ENCODE results near the gene TTLL4.
"Not testable (repeated sequence)": the region's sequence is repeated elsewhere in the genome, so short reads cannot be mapped to it uniquely, and the experiment has no call there.

Gene TTLL4, protein sequence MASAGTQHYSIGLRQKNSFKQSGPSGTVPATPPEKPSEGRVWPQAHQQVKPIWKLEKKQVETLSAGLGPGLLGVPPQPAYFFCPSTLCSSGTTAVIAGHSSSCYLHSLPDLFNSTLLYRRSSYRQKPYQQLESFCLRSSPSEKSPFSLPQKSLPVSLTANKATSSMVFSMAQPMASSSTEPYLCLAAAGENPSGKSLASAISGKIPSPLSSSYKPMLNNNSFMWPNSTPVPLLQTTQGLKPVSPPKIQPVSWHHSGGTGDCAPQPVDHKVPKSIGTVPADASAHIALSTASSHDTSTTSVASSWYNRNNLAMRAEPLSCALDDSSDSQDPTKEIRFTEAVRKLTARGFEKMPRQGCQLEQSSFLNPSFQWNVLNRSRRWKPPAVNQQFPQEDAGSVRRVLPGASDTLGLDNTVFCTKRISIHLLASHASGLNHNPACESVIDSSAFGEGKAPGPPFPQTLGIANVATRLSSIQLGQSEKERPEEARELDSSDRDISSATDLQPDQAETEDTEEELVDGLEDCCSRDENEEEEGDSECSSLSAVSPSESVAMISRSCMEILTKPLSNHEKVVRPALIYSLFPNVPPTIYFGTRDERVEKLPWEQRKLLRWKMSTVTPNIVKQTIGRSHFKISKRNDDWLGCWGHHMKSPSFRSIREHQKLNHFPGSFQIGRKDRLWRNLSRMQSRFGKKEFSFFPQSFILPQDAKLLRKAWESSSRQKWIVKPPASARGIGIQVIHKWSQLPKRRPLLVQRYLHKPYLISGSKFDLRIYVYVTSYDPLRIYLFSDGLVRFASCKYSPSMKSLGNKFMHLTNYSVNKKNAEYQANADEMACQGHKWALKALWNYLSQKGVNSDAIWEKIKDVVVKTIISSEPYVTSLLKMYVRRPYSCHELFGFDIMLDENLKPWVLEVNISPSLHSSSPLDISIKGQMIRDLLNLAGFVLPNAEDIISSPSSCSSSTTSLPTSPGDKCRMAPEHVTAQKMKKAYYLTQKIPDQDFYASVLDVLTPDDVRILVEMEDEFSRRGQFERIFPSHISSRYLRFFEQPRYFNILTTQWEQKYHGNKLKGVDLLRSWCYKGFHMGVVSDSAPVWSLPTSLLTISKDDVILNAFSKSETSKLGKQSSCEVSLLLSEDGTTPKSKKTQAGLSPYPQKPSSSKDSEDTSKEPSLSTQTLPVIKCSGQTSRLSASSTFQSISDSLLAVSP

DNA sequence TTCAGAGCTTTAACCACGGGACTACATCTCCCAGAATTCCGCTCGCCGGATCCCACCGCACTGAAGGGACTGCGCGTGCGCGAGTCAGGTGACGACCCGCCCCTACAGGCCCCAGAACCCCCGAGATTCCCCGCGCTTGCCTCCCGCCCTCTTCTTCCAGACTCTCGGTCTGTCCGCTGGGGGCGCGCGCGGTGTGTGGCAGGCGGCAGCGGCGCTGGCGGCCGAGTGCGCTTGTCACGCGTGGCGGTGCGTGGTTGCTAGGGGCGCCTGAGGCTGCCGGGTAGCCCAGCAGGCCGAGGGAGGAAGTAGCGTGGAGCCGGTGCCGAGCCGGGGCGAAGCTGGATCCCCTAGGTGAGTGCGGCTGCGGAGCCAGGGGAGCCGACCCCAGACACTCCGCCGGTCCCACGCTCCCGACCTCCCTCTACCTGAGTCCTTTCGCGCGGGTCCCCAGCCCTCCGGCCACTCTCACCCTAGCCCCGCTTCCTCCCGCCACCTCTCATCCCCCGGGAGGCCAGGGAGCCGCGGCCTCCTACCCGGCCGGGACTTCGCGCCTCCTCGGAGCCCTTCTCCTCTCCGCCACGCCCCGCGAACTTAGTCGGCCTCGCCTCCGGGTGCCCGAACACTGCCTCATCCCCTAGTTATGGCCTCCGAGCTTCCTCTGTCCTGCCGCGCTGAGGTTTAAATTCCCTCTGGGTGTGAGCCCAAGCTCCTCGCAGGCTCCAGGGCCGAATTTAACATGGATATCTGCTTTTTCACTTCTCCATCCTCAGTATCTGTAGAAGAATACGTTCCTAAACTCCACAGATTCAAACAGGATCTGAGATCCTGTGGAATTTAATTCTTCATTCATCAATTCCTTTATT, at the start of gene TTLL4:
TTLL4 (plus strand) TSS at position 149 of the 863 bp plus-strand sequence. CDS start 26,842 bp downstream, outside the sequence.
- in situ Hi-C loops (cut with MboI; ENCODE audit: low pct_unique_long_range_greater_than_20kb, low sequenced_read_pairs): no loop called here

DNA sequence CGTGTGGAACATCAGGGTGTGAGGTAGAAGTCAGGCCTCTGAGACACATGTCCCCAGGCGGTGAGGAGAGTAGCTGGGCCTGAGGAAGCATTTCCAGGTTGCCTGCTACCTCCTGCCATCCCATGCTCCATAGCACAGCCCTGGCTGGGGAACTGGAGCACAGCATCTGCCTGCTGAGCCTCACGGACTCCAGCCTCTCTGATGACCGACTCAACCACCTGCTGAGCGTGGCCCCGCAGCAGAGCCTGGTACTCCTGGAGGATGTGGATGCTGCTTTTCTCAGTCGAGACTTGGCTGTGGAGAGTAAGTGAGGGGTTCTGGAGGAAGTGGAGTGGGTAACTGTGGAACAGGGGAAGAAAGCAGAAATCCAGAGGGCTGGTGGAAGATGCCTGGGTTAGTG, 48.3 kb upstream of the TTLL4 start:
- in situ Hi-C loops (cut with MboI; ENCODE audit: low pct_unique_long_range_greater_than_20kb, low sequenced_read_pairs): no loop called here
- no peak for DNase-seq

More for the DNA sequence above, at the start of gene TTLL4:
- peak; percentile 96 for DNase-seq

DNA sequence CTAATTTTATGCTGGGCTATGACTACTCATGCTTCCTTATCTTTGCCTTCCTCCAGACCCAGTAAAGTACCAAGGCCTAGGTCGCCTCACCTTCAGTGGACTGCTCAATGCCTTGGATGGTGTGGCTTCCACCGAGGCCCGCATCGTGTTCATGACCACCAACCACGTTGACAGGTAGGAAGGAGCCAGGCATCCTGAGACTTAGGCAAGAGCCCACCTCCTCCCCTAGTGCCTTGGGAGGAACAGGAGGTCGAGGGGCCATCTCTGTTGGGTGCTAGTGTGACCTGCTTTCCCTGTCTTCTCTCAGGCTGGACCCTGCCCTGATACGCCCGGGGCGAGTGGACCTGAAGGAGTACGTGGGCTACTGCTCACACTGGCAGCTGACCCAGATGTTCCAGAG, 47.8 kb upstream of the TTLL4 start:
- in situ Hi-C loops (cut with MboI; ENCODE audit: low pct_unique_long_range_greater_than_20kb, low sequenced_read_pairs): no loop called here
- no peak for DNase-seq

DNA sequence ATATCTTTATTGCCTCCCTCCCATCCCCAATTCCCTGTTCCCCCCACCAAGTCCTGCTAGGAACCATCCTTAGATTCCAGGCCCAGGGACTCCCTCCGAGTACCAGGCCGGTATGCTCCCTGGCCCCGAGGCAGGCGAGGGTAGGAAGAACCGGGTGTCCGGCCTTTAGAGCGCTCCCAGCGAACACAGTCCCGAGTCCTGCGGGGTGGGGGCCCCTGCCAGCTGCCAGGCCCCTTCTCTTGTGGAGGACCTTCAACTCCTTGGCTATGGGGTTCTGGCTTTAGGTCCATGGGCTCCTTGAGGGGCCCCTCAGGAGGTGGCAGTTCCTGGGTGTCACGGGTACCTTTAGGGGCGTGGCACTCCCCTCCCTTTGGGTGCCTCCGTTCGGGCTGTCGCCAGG, 46.7 kb upstream of the TTLL4 start:
- in situ Hi-C loops (cut with MboI; ENCODE audit: low pct_unique_long_range_greater_than_20kb, low sequenced_read_pairs): no loop called here

DNA sequence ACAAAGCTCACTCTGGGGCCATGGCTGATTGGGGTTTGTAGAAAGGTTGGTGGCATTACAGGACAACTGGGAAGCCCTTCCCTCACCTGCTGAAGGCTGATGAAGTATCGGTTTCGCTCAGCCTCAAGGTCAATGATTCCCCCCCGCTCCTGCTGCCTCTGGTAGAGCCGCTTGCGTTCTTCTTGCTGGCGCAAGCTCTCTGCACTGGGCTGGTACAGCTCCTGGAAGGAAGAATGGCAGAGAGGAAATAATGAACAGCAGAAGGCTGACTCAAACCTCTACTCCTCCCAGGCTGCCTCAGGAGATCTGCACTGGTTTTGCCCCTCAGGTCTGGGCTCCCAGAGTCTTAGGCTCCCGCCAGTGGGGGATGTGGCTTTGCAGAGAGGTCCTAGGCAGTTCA, 46.0 kb upstream of the TTLL4 start:
- in situ Hi-C loops (cut with MboI; ENCODE audit: low pct_unique_long_range_greater_than_20kb, low sequenced_read_pairs): no loop called here
- no peak for DNase-seq

More for the DNA sequence above, 46.7 kb upstream of the TTLL4 start:
- no peak for DNase-seq

DNA sequence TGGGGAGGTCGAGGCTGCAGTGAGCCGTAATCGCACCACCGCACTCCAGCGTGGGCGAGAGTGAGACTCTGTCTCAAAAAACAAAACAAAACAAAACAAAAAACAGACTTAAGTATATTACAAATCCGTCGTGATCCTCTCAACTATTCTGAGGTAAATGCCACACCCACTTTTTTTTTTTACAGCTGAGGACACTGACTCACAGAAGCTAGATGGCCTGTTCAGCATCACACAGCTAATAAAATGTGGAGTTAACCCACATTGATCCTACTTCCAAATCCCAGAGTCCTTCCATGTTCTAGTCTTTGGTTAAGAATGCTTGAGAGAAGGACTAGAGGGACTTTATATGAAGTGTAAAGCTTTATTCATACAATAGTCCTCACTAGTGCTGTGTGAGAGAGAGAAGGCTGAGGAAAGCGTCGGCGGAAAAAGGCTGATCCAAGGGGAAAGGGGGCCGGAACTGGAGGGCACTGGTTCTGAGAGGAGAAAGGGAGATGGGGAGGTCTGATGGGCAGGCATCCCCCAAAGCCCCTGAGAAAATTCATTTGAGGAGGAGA, 39.5 kb upstream of the TTLL4 start:
- DNase-seq: peak; percentile 15
- in situ Hi-C loops (cut with MboI; ENCODE audit: low pct_unique_long_range_greater_than_20kb, low sequenced_read_pairs): no loop called here

DNA sequence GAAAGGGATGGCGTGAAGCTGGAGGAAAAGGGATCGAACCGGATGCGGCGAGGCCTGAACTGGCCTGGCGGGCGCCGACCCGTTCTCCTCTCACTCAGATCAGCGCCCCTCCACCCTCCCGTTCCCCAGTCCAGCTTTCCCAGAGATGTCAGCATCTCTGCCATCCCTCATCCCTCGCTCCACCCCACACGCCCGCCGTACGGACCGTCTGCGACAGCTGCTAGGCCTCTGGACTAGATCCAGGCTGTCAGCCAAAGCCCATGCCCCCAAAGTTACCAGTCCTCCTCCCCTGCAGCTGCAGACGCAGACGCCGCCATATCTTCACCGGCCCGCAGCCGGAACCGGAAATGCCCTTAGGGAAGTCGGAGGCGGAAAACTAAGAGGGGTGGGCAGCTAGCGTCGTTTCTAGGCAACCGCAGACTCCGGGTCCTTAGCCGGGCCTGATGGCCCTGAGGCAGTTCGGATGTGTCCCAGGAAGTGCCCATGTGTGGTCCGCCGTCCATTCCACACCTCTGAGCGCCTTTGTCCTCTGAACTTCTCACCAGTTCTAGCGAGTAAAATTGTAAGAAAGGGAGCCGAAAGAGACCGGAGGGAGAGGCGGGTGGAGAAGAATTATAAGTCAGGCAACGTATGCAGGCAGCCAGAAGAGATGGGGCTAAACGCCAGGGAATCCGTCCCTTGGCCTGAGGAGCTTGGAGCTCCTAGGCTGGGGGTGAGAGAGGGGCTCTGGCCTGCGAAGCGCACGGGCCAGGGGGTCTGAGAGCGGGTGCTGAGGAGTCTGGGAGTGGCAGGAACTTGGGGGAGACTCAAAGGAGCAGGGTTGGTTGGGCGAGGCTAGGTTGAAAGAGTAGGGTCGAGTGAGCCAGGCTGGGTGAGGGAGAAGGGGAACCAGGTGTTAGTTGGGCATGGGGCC, 38.7 kb upstream of the TTLL4 start, which contains the start of the genes RNF25 and STK36:
RNF25 (minus strand) TSS at position 349 of the 913 bp plus-strand sequence; CDS start at position 317, 32 bp downstream.
STK36 (plus strand) TSS at position 433 of the 913 bp plus-strand sequence. CDS start 744 bp downstream, outside the sequence.
- in situ Hi-C loops (cut with MboI; ENCODE audit: low pct_unique_long_range_greater_than_20kb, low sequenced_read_pairs): no loop called here
- peak; percentile 88 for DNase-seq

DNA sequence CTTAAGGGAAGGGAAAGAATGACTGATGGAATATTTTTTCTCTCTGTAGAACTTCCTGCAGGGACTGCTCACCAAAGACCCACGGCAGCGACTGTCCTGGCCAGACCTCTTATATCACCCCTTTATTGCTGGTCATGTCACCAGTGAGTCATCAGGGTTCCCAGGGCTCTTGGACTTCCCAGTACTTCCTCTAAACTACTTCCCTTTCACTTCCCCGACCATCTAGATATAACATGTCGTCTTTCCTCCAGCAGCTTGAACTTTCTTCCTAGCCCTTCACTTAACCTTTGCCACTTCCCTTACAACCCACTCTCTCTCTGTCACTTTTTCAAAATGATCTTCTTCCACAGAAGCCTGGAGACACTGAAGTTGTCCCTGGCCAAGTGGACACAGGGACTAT, 31.5 kb upstream of the TTLL4 start:
- no peak for DNase-seq
- in situ Hi-C loops (cut with MboI; ENCODE audit: low pct_unique_long_range_greater_than_20kb, low sequenced_read_pairs): no loop called here

DNA sequence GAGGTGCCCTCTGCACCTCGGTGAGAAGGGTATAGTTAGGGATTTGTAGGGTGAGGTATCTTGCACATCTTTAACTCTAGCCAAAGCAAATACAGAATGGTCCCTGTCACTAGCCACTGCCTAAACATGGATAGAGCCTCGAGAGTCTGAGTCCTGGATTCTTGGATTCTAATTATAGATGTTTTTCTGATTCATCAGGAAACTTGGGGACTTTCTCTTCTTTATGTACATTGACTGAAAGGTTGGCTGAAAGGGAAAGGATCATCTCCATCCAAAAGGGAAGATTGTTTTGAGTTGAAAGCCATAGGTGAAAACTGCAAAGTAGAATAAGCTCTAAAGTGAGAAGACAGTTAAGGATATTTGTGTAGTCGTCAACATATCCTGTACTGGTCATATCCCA, 30.6 kb upstream of the TTLL4 start:
- in situ Hi-C loops (cut with MboI; ENCODE audit: low pct_unique_long_range_greater_than_20kb, low sequenced_read_pairs): no loop called here
- no peak for DNase-seq

DNA sequence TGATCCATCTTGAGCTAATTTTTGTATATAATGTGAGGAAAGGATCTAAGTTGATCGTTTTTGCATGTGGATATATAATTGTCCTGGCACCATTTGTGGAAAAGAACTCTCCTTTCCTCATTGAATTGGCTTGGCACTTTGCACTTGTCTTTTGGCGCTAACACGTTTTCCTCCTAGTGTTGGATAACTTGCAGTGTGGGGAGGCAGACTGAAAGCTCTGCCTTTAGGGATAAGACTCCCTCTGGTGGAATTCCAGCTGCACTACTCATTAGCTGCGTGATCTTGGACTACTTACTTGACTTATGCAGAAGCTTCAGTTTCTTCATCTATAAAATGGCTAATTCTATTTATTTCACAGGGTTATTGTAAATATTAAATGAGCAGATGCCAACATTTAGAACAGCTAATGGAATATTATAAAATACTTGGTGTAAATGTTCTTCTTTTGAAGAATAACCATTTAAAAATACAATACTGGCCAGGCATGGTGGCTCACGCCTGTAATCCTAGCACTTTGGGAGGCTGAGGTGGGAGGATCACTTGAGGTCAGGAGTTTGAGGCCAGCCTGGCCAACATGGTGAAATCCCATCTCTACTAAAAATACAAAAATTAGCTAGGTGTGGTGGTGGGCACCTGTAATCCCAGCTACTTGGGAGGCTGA, 23.1 kb upstream of the TTLL4 start:
- in situ Hi-C loops (cut with MboI; ENCODE audit: low pct_unique_long_range_greater_than_20kb, low sequenced_read_pairs): not testable (repeated sequence)
- peak; percentile 82 for DNase-seq

DNA sequence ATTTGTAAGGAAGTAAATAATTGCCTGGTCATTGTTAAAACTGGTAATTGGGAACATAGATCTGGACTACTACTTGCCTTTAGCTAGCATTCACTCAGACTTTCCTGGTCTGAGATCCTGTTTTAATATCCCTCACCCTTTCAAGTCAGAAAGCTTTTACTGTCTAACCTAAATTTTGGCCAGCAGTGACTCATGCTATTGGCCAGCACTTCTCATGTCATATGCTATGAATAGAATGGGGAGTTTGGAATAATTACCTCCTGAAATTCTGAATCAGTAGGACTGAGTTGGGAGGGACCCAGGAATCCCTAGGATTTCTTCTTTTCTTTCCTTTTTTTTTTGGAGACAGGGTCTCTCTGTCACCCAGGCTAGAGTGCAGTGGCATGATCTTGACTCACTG, 19.4 kb upstream of the TTLL4 start:
- in situ Hi-C loops (cut with MboI; ENCODE audit: low pct_unique_long_range_greater_than_20kb, low sequenced_read_pairs): no loop called here
- DNase-seq: no peak

DNA sequence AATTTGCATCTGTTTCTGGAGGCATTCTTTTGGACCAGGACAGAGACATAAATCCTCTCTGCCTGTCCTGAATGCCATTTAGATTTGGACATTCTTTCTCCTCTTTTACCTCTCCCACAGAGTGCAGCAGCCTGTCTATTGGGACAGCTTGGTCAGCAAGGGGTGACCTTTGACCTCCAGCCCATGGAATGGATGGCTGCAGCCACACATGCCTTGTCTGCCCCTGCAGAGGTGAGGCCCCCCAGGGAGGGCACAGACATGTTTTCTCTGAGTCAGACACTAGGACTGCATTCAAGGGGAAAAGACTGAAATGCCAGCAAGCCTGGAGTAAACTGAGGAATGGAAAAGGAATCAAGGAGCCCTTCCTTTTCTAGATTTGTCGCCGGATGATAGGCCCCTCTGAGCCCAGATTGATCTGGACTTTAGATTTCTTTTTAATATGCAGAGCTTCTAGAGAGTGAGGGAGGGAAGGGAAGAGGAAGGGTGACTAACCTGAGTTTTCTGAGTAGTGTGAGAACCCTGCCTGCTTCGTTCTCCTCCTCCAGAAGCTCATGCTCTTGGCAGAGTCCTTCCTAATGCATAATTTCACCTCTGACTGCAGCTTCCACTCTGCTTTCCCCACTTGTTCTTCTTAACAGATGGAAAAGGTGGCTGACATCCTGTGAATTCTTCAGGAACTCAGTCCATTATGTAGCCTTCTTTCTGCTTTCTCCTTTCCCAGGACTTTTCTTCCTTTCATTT, 16.1 kb upstream of the TTLL4 start:
- in situ Hi-C loops (cut with MboI; ENCODE audit: low pct_unique_long_range_greater_than_20kb, low sequenced_read_pairs): no loop called here
- DNase-seq: no peak

DNA sequence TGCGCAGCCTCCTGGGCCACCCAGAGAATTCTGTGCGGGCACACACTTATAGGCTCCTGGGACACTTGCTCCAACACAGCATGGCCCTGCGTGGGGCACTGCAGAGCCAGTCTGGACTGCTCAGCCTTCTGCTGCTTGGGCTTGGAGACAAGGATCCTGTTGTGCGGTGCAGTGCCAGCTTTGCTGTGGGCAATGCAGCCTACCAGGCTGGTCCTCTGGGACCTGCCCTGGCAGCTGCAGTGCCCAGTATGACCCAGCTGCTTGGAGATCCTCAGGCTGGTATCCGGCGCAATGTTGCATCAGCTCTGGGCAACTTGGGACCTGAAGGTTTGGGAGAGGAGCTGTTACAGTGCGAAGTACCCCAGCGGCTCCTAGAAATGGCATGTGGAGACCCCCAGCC, 11.8 kb upstream of the TTLL4 start:
- no peak for DNase-seq
- in situ Hi-C loops (cut with MboI; ENCODE audit: low pct_unique_long_range_greater_than_20kb, low sequenced_read_pairs): no loop called here

DNA sequence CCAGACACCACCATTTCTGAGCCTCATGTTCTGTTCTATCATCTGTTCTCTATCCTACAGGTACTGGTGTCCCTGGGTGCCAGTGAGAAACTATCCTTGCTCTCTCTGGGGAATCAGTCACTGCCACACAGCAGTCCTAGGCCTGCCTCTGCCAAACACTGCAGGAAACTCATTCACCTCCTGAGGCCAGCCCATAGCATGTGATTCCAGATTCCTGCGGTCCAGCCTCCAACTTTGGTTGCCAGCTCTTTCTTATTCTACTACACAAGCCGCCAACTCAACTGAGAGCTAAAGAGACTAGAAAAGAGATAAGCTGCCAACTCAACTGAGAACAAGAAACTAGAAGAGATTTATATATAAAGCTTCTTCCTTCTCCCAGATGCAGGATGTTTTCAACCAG, 8.8 kb upstream of the TTLL4 start:
- in situ Hi-C loops (cut with MboI; ENCODE audit: low pct_unique_long_range_greater_than_20kb, low sequenced_read_pairs): no loop called here
- DNase-seq: no peak

DNA sequence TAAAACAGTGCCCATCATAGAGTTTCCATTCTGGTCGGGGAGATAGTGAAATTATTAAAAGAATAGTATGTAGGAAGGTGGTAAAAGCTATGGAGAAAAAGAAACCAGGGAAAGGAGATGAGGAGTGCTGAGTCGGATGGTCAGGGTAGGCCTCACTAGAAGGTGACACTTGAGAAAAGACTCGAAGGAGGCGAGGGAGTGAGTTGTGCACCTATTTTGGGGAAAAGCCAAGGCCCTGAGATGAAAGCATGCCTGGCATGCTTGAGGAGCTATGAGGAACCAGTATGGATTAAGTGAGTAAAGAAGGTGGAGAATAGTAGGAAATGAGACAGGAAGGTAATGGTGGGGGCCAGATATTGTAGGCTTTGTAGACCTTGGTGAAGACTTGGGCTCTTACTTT, 7.3 kb upstream of the TTLL4 start:
- in situ Hi-C loops (cut with MboI; ENCODE audit: low pct_unique_long_range_greater_than_20kb, low sequenced_read_pairs): no loop called here
- DNase-seq: no peak

DNA sequence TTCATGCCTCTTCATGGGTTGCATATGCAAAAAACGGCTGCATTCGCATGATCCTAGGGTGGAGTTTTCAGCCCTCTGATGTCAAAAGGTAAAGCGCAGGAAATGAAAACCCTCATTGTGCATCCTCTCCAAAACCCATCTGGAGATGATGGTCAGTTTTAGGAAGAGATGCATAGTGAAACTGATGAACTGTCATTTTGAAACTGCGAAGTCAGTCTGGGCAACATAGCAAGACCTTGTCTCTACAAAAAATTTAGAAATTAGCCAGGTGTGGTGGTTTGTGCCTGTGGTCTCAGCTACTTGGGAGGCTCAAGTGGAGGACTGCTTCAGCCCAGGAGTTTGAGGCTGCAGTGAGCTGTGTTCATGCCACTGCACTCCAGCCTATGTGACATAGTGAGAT, 2.5 kb upstream of the TTLL4 start:
- DNase-seq: no peak
- in situ Hi-C loops (cut with MboI; ENCODE audit: low pct_unique_long_range_greater_than_20kb, low sequenced_read_pairs): no loop called here
